NCI-H510A treated with DMSO at 0.1 percent for 48 hours (cell line): Measurements from ENCODE around the gene GAA.

ENCODE experiments used
- DNase-seq: peaks from one replicate; lab custom pipeline; 2025; lab: John Stamatoyannopoulos, UW

GAA gene

DNA sequence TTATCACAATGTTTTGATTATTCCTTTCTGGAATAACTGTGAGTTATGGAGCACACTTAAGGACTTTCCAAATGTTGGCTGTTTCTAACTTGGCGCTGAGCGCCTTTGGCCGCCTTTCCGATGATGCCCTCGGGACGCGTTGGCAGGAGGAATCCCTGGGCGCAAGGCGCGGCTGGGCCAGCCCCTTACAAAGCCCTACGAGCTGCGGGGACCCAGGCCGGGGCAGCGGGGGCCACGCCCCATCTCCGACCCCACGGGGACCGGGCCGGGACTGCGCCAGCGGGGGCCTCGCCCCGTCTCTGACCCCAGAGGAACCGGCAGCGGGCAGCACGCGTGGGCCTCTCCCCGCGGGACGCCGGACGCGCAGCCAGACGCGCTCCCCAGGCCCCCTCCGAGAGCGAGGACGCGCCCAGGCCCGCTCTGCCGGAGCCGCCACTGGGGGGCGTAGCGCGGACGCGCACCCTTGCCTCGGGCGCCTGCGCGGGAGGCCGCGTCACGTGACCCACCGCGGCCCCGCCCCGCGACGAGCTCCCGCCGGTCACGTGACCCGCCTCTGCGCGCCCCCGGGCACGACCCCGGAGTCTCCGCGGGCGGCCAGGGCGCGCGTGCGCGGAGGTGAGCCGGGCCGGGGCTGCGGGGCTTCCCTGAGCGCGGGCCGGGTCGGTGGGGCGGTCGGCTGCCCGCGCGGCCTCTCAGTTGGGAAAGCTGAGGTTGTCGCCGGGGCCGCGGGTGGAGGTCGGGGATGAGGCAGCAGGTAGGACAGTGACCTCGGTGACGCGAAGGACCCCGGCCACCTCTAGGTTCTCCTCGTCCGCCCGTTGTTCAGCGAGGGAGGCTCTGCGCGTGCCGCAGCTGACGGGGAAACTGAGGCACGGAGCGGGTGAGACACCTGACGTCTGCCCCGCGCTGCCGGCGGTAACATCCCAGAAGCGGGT lies at the start of gene GAA:
Gene GAA (plus strand): TSS at position 571 of the 935 bp plus-strand sequence. CDS start 3,006 bp downstream, outside the sequence.
- peak; percentile 68 for DNase-seq

DNA sequence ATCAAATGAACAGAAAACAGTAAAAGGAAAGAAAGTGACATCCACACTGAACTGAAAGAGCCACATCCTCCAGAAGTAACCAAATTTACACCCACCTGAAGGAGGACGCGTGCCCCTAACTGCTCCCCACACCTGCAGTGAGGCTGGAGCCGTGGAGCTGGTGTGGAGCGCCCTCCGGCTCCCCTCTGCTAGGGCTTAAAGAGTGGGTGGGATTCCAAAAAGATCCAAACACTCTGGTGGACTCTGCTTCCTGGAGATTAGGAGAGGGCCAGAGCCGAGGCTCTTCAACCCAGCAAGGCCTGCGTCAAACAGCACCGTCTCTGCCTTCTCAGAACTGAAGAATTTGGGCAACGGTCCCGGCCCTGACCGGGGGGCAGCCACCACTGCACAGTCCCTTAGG lies 49.7 kb upstream of the GAA start:
- DNase-seq = no peak

DNA sequence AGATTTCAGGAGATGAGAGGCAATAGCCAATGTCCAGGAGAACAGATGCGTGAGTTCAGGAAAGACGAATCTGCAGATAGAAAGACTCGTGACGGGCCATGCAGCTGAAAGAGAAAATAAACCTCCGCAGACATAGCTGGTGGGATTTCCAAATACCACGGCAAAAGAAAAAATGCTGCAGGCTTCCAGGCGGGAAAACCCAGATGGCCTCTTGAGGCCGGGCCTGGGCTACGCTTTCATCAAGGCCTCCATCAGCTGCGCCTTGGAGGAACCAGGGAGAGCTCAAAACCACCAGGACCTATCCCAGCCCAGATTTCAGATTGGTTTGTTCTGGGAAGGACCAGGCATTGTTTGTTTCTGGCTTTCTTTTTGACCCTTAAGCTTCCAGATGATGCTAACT lies 48.3 kb upstream of the GAA start:
- DNase-seq = no peak

DNA sequence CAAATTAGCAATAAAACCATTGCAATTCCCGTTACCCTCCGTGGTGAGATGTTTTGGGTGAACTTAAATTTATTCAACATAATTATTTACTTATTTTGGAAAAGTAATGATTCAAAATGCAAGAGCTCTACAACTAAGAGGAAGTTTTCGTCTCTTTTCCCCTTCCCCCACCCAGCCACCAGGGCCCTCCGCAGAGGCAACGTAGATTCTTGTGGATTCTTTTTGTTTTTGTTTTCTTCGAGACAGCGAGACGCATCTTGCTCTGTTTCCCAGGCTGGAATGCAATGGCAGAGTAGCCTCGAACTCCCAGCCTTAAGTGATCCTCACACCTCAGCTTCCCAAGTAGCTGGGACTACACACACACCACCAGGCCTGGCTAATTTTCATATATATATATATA lies 45.8 kb upstream of the GAA start:
- no peak for DNase-seq

DNA sequence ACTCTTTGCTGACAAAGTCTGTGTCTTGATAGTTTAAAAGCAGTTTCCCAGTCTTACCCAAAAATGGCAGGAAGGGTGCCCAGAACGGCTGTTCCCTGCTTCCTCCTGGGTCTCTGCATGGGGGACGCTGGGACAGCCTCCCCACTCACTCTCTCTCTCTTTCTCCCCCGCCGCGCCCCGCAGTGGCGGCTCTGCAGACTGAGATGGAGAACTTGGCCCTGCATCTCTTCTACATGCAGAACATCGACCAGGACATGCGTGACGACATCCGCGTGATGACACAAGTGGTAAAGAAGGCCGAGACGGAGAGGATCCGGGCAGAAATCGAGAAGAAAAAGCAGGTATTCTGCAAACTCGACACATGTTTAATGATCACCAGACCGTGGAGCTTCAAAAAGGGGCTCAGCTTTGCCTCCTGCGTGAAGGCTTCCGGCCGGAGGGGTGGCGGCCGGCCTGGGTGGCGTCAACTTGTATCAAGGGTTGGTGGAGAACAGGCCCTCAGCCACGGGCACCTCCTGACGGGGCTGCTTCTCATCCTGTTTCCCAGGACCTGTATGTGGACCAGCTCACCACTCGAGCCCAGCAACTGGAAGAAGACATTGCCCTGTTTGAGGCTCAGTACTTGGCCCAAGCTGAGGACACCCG lies 42.9 kb upstream of the GAA start:
- DNase-seq = no peak

DNA sequence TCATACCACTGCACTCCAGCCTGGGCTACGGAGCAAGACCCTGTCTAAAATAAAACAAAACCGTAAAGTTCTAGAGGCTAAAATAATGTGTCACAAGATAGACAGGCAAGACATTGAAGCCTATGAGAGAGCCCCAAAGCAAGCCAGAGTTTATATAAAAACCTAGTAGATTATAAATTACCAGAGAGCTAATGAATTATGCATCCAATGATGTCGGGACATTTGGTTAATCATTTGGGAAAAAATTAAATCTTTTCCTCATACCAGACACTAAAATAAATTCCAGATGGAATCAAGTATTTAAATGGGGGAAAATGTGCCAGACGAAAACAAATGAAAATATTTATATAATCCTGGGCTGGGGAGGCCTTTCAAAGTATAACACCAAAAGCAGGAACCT lies 40.7 kb upstream of the GAA start:
- DNase-seq = no peak

DNA sequence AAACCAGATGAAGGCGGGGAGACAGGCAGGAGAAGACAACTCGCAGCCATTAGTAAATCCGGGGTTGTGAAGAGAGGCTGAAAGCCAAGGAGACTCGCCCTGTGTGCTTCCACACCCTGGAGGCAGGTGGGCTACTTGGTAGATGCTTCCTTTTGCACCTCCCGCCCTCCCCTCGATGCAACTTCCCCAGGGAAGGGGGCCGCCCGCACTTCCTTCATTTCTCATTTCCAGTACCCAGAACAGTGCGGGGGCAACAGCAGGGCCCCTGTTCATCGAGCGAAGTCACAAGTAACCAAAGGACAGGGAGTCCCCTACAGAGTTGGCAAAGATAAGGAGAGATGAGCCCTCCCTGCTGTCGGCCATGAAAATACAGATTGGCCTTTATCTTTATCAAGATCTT lies 40.0 kb upstream of the GAA start:
- DNase-seq = no peak

DNA sequence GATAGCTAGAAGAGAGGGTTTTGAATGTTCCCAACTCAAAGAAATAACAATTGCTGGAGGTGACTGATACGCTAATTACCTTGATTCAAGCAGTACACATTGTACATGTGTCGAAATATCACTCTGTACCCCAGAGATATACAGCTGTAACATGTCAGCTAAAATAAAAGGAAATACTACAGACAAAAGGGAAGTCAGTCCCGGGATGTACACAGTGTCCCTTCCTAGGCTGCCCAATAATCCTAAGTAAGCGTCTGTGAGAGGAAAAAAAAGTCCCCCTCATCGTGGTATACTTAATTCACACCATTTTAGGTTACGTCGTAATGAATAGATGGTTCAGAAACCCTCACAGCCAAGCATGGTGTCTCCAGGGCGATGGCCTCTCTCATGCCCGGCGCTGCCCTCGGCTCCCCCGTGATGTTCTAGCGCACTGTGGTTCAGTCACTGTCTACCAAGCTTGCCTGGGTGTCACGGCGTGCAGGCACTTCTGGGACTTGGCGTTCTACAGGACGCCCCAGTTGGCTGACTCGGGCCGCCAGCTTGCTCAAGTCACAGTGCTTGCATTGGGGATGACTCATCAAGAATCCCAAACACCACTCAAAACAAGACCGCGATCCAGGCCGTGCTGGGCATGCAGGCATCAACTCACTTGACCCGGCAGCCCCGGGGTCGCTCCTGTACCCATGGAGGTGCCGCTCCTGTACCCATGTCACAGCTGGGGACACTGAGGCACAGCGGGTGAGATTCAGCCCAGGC lies 37.4 kb upstream of the GAA start:
- no peak for DNase-seq

DNA sequence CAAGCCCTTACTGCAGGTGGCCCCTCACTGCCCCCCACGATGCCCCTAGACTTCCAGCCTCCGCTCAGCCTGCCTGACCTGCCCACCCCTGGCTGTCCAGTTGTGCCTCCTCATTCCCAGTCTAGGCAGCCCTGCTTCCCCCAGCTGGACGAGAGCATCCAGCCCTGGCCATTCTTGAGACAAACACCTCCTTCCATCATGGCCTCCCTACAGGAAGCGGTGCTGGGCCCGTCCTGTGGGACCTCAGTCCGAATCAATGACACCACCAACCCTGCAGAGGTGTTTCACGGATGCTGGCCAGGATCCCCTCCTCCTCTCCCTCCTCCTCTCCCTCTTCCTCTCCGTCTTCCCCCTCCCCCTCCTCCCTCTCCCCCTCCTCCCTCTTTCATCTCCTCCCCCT lies 36.7 kb upstream of the GAA start:
- DNase-seq = no peak

DNA sequence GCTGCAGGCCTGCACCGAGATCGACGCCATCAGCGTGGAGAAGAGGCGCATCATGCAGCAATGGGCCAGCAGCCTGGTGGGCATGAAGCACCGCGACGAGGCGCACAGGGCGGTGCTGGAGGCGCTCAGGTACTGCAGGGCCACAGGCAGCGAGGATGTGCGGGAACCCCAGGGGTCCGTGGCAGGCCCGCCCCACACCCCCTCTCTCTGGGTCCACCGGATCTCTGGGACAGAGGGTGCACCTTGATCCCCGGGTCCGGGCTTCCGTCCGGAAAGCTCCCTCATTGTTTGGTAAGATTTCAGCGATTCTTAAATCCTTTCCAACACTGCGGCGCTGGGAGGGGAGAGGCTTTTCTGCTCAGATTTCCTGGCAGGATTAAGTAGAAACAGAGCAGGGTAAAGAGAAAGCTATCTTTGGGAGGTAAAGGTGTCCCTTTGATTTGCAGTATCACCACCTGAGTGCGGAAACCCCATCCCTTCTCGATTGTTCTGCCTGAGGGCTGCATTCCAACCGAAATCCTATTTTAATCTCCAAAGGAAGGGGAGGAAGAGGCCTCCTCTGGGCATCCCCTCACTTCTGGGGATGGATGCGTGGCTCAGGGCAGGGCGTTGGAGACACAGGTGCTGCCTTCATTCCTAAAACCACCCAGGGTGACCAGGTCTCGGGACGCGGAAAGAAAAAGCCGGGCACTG lies 35.8 kb upstream of the GAA start:
- DNase-seq = no peak

DNA sequence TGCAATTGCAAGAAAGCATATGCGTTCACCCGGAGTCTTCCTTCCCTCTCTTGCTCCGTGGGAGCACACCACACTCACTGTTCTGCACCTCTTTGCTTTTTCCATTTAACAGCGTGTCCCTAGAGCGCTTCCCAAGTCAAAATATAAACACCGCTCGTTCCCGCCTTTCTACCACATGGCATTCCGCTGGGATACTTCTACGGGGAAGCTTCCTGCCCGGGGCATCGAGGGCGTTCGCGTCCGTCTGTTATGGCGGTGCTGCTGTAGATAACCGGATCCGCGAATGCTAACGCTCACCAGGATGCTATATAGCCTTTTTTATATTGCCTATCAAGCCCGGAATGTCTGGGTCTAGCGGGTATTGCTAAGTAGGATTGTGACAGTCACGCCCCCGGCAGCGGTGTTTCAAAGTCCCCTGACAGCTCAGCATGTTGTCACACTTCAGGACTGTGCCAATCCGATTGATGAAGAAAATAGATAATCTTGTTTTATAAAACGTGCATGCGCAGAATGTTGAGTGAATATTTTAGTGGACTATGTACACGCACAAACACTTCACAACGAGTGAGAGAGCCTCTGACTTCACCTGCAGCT lies 33.9 kb upstream of the GAA start:
- no peak for DNase-seq

DNA sequence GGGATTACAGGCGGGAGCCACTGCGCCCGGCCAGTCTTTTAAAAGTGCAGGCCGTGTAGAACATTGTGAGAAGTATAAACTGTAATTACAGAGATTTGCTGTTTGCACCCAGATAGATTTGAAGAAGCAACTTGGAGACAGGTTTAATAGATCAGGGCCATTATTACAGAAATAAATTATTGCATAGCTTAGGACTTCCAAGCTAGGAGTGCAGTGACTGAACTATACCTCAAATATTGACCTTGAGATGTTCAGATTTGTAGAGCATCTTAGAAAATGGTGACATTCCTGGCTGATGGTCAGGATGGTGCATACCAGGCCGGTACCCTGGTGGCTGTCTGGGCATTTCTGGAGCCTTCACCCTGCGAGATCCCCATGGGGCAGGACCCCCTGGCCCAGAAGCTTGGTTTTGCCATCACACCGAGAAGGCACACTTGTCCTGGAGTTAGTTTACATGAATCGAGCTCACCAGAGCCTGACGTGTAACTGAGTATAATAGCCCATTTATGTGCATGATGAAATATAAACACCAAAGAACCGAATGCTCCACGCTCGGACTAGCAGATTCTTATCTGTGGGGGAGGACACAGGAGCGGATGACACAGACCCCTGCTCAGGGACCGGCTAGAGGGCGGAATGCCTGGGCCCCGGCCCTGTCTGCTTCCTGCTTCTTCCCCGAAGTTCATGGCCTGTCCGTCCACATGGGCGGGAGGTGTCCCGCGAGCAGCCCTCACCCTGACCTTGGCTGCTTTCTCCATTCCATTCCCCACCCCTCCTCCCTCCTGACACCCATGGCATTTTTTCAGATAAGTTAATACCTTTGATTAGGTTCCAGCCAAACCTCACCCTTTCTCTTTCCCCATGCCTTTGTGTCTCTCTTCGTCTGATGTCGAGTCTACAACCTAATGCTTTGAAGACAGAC lies 32.8 kb upstream of the GAA start:
- DNase-seq = no peak

DNA sequence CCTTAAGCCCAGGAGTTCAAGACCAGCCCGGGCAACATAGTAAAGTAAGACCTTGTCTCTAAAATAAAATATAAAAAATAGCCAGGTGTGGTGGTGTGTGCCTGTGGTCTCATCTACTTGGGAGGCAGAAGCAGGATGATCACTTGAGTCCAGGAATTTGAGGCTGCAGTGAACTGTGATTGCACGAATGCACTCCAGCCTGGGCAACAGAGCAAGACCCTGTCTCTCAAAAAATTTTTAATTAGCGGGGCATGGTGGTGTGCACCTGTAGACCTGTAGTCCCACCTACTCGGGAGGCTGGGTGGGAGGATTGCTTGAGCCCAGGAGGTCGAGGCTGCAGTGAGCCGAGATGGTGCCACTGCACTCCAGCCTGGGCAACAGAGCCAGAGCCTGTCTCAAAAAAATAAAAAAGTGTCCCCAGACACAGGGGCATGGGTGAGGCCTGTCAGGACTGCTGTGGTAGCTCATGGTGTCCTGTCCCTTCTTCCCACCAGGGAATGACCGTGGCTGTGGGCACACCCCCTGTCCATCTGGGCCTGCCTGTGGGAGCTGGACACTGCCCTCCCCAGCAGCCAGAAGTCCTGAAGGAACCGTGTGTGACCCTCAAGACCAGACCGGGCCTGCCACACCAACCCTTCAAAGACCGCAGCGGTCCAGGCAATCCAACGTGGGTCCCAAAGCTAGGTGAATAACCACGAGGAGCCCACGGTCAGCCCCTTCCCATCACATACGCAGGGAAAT lies 30.8 kb upstream of the GAA start:
- no peak for DNase-seq

DNA sequence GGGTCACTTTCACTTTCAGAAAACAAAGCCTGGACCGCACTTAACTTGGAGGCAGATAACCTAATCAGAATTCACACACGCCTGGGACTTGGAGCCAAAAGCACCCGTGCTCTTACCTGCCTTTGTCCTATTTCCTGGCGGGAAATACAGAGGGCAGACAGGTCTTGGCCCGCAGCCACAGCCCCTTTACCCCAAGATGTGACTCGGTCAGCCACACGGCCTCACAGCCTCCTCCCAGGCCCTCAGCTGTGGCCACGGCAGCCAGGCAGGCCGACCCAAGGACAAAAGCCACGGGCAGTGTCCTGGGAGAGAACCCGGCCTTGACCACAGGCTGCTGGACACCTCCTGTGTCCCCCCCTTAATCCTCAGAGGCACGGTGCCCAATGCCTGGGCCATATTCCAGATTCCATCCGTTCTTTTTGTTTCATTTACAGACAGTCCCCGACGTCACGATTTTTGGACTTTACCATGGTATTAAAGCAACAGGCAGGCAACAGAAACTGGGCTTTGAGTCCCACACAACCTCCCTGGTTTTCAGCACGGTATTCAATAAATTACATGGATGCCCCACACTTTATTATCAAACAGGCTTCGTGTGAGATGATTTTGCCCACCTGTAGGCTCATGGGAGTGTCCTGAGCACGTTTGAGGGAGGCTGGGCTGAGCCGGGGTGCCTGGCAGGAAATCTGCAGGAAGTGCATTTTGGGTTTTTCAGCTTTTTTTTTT lies 30.1 kb upstream of the GAA start:
- no peak for DNase-seq

DNA sequence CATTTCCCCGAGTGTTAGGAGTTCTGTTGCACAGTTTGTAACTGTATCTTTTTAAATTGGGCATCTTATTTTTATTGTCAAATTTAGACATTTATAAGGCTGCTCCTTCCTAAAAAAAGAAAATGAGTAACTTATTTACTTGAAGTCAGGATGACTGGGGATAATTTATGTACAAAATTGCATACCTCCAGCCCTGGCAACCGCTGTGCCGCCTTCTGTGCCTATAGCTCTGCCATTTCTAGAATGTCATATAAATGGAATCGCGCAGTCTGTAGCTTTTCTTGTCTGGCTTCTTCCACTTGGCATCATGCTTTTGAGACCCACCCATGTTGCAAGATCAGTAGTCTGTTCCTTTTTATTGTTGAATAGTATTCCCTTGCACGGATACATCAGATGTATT lies 29.0 kb upstream of the GAA start:
- no peak for DNase-seq

DNA sequence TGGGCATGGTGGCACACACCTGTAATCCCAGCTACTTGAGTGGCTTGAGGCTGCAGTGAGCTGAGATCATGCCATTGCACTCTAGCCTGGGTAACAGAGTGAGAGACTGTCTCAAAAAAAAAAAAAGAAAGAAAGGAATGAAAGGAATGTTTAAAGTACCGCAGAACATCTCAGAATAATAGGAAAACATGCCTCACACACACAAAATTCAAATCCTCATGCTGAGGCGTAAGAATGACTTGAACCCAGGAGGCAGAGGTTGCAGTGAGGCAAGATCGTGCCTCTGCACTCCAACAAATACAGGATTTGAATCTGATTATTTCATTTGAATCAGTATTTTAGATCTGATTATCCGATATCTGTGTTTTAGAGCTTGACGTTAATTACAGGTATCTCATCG lies 21.3 kb upstream of the GAA start:
- no peak for DNase-seq

DNA sequence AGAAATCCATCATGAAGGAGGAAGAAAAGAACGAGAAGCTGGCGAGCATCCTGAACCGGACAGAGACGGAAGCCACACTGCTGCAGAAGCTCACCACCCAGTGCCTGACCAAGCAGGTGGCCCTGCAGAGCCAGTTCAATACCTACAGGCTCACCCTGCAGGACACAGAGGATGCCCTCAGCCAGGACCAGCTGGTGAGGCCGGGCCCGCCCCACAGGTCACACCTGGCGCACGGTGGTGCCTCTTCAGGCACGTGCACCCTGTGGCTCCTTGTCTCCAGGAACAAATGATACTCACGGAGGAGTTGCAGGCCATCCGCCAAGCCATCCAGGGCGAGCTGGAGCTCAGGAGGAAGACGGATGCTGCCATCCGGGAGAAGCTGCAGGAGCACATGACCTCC lies 19.8 kb upstream of the GAA start:
- no peak for DNase-seq

DNA sequence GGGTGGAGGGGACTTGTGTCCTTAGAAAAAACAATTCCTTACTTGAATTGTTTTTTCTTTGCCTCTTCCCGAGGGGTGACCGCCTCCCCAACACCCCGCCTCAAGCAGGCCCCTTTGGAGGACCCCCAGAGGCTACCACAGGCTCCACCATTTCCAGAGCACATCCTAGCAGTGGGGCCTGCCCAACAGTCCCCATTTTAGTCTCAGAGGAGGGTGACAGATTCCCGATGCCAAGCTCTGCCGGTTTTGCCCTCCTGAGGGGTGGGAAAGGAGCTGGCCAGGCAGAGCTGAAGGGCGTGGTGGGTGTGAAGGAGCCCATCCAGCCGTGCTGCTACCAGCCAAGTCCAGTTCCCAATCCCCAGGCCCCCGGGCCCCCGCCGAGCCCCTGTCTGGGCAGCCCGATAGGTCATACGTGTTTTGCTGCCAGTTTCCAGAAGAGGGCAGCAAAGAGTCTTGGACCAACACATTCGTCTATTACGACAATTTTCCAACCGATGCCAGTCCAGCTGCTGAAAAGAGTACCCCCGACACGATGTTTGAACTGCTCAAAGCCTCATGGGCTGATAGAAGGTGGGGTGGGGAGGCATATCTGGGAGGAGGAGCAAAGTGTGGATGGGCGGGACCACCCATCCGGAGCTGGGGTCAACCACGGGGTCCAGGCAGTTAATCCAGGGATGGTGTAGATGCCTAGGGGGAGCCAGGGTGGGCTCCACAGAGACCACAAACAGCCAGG lies 18.8 kb upstream of the GAA start:
- peak; percentile 58 for DNase-seq
